ENCODE results near the gene MON2. TPM values are rescaled to one million over a fixed set of nuclear protein-coding genes. Genes with fewer than 3 reads are reported as not detected.
"Not testable (repeated sequence)": the region's sequence is repeated elsewhere in the genome, so short reads cannot be mapped to it uniquely, and the experiment has no call there.

MON2 gene
- total and polyA plus RNA-seq, 2 donors (not counting 3 experiments of a cell fraction or from before 2014, with no cell fraction given), result 8.9 to 41.8 TPM

- Histone ChIP-seq H3K27ac (ENCODE audit: insufficient read depth, low read depth, low read length) (no peak overlapping the region), H2AFZ (ENCODE audit: low read depth, low read length) (no peak overlapping the region), H3K9ac (replicated peaks; ENCODE audit: extremely low read depth, insufficient read depth, low read length) (no peak overlapping the region), H3K9me1 (replicated peaks; ENCODE audit: control insufficient read depth, extremely low read depth, insufficient read depth, low read length) (no peaks in the 10 kb centered on the region), H3K4me1 (ENCODE audit: control insufficient read depth, extremely low read depth, insufficient read depth, low read length) (no peaks in the 10 kb centered on the region), H3K4me2 (ENCODE audit: insufficient read depth, low read length) (no peak overlapping the region), H3K36me3 (ENCODE audit: control insufficient read depth in 2 of 2, extremely low read depth in 1 of 2, insufficient read depth in 2 of 2, low read length in 2 of 2) (peaks cover 0 to 5% of the 10 kb centered on the region in 2 experiments), H3K9me3 (replicated peaks; ENCODE audit: control insufficient read depth, insufficient read depth, low read length) (no peaks in the 10 kb centered on the region), H4K20me1 (replicated peaks; ENCODE audit: control insufficient read depth, extremely low read depth, insufficient read depth, low read length) (no peaks in the 10 kb centered on the region), H3K79me2 (ENCODE audit: control insufficient read depth, insufficient read depth, low read length) (no peaks in the 10 kb centered on the region), H3K27me3 (ENCODE audit: control insufficient read depth in 2 of 2, insufficient read depth in 2 of 2, low read length in 2 of 2) (no peaks in the 10 kb centered on the region), H3K4me3 (replicated peaks in 1 of 3; ENCODE audit: insufficient read depth in 1 of 3, low read depth in 1 of 3, low read length in 3 of 3) (no peak overlapping the region)
- intact Hi-C loops (cut with micrococcal nuclease) (no loop called here), dilution Hi-C loops (cut with MboI; ENCODE audit: extremely low pct_ligation_motif_present, low sequenced_read_pairs) (no loop called here)
- DNase-seq (ENCODE audit: low read depth, low spot score), result no peak
- TF ChIP-seq MYC (IDR thresholded peaks at IDR 0.05; ENCODE audit: low read depth, low read length) (no peak), GATA2 (IDR thresholded peaks at IDR 0.05; ENCODE audit: insufficient read depth, insufficient read length, low read depth, low read length) (no peak), POLR2AphosphoS5 (IDR thresholded peaks at IDR 0.05; ENCODE audit: insufficient read depth, low read depth, low read length) (no peak), MAX (IDR thresholded peaks at IDR 0.05; ENCODE audit: insufficient read depth, insufficient read length) (no peak), CTCF (IDR thresholded peaks at IDR 0.05; ENCODE audit: extremely low read depth in 1 of 2, insufficient read depth in 1 of 2, low read depth in 1 of 2, low read length in 2 of 2) (no peak), EZH2 (IDR thresholded peaks at IDR 0.05; ENCODE audit: borderline replicate concordance, low read depth, low read length, severe bottlenecking) (no peak), POLR2A (IDR thresholded peaks at IDR 0.05; ENCODE audit: low read depth, low read length) (no peak), JUN (IDR thresholded peaks at IDR 0.05; ENCODE audit: borderline replicate concordance, insufficient read depth, insufficient read length, low read depth) (no peak)
- CTCF ChIA-PET, result interaction anchor here (1.4 kb wide), 1 partner anchor 18 kb away, joined by 3 read pairs; no protein-coding TSS in a partner anchor
- BruUV-seq (replicated peaks), result no TSS peak
- POLR2A ChIA-PET, result no interaction called here
- FAIRE-seq, result no peak
Measured at GRCh38 chr12:62512901-62513300, 46.3 kb downstream of the MON2 start.

GRCh38 chr12:62514080-62514479 is 47.5 kb downstream of the MON2 start:
- H3K9me1 ChIP-seq (replicated peaks; ENCODE audit: control insufficient read depth, extremely low read depth, insufficient read depth, low read length); H3K4me1 ChIP-seq (ENCODE audit: control insufficient read depth, extremely low read depth, insufficient read depth, low read length); CTCF ChIA-PET; H4K20me1 ChIP-seq (replicated peaks; ENCODE audit: control insufficient read depth, extremely low read depth, insufficient read depth, low read length); H3K27ac ChIP-seq (ENCODE audit: insufficient read depth, low read depth, low read length); FAIRE-seq; BruUV-seq (replicated peaks); H2AFZ ChIP-seq (ENCODE audit: low read depth, low read length); H3K4me2 ChIP-seq (ENCODE audit: insufficient read depth, low read length); H3K27me3 ChIP-seq (ENCODE audit: control insufficient read depth in 2 of 2, insufficient read depth in 2 of 2, low read length in 2 of 2); intact Hi-C loops (cut with micrococcal nuclease); dilution Hi-C loops (cut with MboI; ENCODE audit: extremely low pct_ligation_motif_present, low sequenced_read_pairs); H3K9ac ChIP-seq (replicated peaks; ENCODE audit: extremely low read depth, insufficient read depth, low read length); H3K9me3 ChIP-seq (replicated peaks; ENCODE audit: control insufficient read depth, insufficient read depth, low read length); POLR2A ChIA-PET; DNase-seq (ENCODE audit: low read depth, low spot score); H3K79me2 ChIP-seq (ENCODE audit: control insufficient read depth, insufficient read depth, low read length); H3K36me3 ChIP-seq (ENCODE audit: control insufficient read depth in 2 of 2, extremely low read depth in 1 of 2, insufficient read depth in 2 of 2, low read length in 2 of 2); H3K4me3 ChIP-seq (replicated peaks in 1 of 3; ENCODE audit: insufficient read depth in 1 of 3, low read depth in 1 of 3, low read length in 3 of 3): not testable (repeated sequence)

Measured in endothelial cell of umbilical vein (primary cell).